MG63 (cell line): ENCODE data around the gene ETS1. TPM values are rescaled to one million over a fixed set of nuclear protein-coding genes. Genes with fewer than 3 reads are reported as not detected.

Source experiments
- DNase-seq: peaks from one replicate; pipeline ENCODE4 v3.0.0-alpha.2; 2020
- H3K27me3 ChIP-seq: fragments of 250-450 bp; sonication (Bioruptor Pico); 2 replicates; pipeline ENCODE4 v1.5.1; 2020; ENCODE audit warnings: mild to moderate bottlenecking, moderate library complexity
- H3K36me3 ChIP-seq: fragments of 250-450 bp; sonication (Bioruptor Pico); 2 replicates; pipeline ENCODE4 v1.5.1; 2020; ENCODE audit warnings: mild to moderate bottlenecking, moderate library complexity
- H3K4me3 ChIP-seq: fragments of 250-450 bp; sonication (Bioruptor Pico); 2 replicates; pipeline ENCODE4 v1.5.1; 2020; ENCODE audit warnings: mild to moderate bottlenecking, moderate library complexity
- H3K9me3 ChIP-seq: fragments of 250-450 bp; sonication (Bioruptor Pico); 2 replicates; pipeline ENCODE4 v1.5.1; 2020; ENCODE audit warnings: mild to moderate bottlenecking, moderate library complexity
- total RNA-seq: library from RNA; depleted of rRNA; stranded (reverse); fragments of >200 nt; shearing (Covaris generic); gene quantifications from 2 replicates; pipeline ENCODE4 v1.2.3, GENCODE V29; 2014; ENCODE audit warnings: low replicate concordance

Gene ETS1
- total RNA-seq, 1 experiment from 2014 or later, result 70.5 TPM

- Histone ChIP-seq H3K36me3 (no peaks in the 10 kb centered on the region), H3K4me3 (no peak overlapping the region), H3K27me3 (no peaks in the 10 kb centered on the region), H3K9me3 (no peaks in the 10 kb centered on the region)
- DNase-seq, result peak; percentile 75
Measured at GRCh38 chr11:128621601-128622501, 34.5 kb upstream of the ETS1 start.

- no peaks in the 10 kb centered on the region for H3K36me3 ChIP-seq
- DNase-seq, result no peak
- no peaks in the 10 kb centered on the region for H3K27me3 ChIP-seq
- no peak overlapping the region for H3K4me3 ChIP-seq
- H3K9me3 ChIP-seq, result no peaks in the 10 kb centered on the region
Measured at GRCh38 chr11:128620309-128621100, 33.1 kb upstream of the ETS1 start.

- Histone ChIP-seq H3K9me3 (no peaks in the 10 kb centered on the region), H3K36me3 (no peaks in the 10 kb centered on the region), H3K27me3 (no peaks in the 10 kb centered on the region), H3K4me3 (no peak overlapping the region)
- no peak for DNase-seq
Measured at GRCh38 chr11:128619540-128620308, 32.4 kb upstream of the ETS1 start.

- Histone ChIP-seq H3K4me3 (no peak overlapping the region), H3K9me3 (no peaks in the 10 kb centered on the region), H3K36me3 (no peaks in the 10 kb centered on the region)
Measured at GRCh38 chr11:128619007-128619406, 31.6 kb upstream of the ETS1 start.

GRCh38 chr11:128618603-128619002 is 31.2 kb upstream of the ETS1 start:
- no peak for DNase-seq

More at GRCh38 chr11:128619007-128619406, 31.6 kb upstream of the ETS1 start:
- no peak for DNase-seq
- H3K27me3 ChIP-seq, result no peaks in the 10 kb centered on the region

GRCh38 chr11:128616161-128616560 is 28.8 kb upstream of the ETS1 start:
- no peaks in the 10 kb centered on the region for H3K36me3 ChIP-seq
- no peak for DNase-seq
- H3K4me3 ChIP-seq, result no peak overlapping the region
- H3K9me3 ChIP-seq, result no peaks in the 10 kb centered on the region
- no peaks in the 10 kb centered on the region for H3K27me3 ChIP-seq

More at GRCh38 chr11:128618603-128619002, 31.2 kb upstream of the ETS1 start:
- no peaks in the 10 kb centered on the region for H3K36me3 ChIP-seq
- no peaks in the 10 kb centered on the region for H3K27me3 ChIP-seq
- H3K4me3 ChIP-seq, result no peak overlapping the region
- no peaks in the 10 kb centered on the region for H3K9me3 ChIP-seq

GRCh38 chr11:128615612-128616011 is 28.3 kb upstream of the ETS1 start:
- no peaks in the 10 kb centered on the region for H3K27me3 ChIP-seq
- no peaks in the 10 kb centered on the region for H3K9me3 ChIP-seq
- no peaks in the 10 kb centered on the region for H3K36me3 ChIP-seq
- DNase-seq, result no peak
- no peak overlapping the region for H3K4me3 ChIP-seq

GRCh38 chr11:128615076-128615475 is 27.7 kb upstream of the ETS1 start:
- no peaks in the 10 kb centered on the region for H3K9me3 ChIP-seq
- H3K27me3 ChIP-seq, result no peaks in the 10 kb centered on the region
- DNase-seq, result no peak

GRCh38 chr11:128614026-128614425 is 26.7 kb upstream of the ETS1 start:
- Histone ChIP-seq H3K9me3 (no peaks in the 10 kb centered on the region), H3K27me3 (no peaks in the 10 kb centered on the region), H3K4me3 (no peak overlapping the region), H3K36me3 (no peaks in the 10 kb centered on the region)
- DNase-seq, result no peak

More at GRCh38 chr11:128615076-128615475, 27.7 kb upstream of the ETS1 start:
- Histone ChIP-seq H3K36me3 (no peaks in the 10 kb centered on the region), H3K4me3 (no peak overlapping the region)

- H3K36me3 ChIP-seq, result no peaks in the 10 kb centered on the region
- H3K9me3 ChIP-seq, result no peaks in the 10 kb centered on the region
- no peaks in the 10 kb centered on the region for H3K27me3 ChIP-seq
- H3K4me3 ChIP-seq, result no peak overlapping the region
- no peak for DNase-seq
Measured at GRCh38 chr11:128613300-128613995, 26.1 kb upstream of the ETS1 start.

- H3K4me3 ChIP-seq, result no peak overlapping the region
- no peaks in the 10 kb centered on the region for H3K27me3 ChIP-seq
- DNase-seq, result no peak
Measured at GRCh38 chr11:128610721-128611617, 23.6 kb upstream of the ETS1 start.

GRCh38 chr11:128609785-128610184 is 22.4 kb upstream of the ETS1 start:
- H3K4me3 ChIP-seq, result no peak overlapping the region
- no peak for DNase-seq
- H3K36me3 ChIP-seq, result no peaks in the 10 kb centered on the region
- H3K9me3 ChIP-seq, result no peaks in the 10 kb centered on the region
- H3K27me3 ChIP-seq, result no peaks in the 10 kb centered on the region

More at GRCh38 chr11:128610721-128611617, 23.6 kb upstream of the ETS1 start:
- Histone ChIP-seq H3K9me3 (no peaks in the 10 kb centered on the region), H3K36me3 (no peaks in the 10 kb centered on the region)

GRCh38 chr11:128608746-128609407 is 21.5 kb upstream of the ETS1 start:
- H3K4me3 ChIP-seq, result no peak overlapping the region
- no peaks in the 10 kb centered on the region for H3K36me3 ChIP-seq
- no peaks in the 10 kb centered on the region for H3K9me3 ChIP-seq
- DNase-seq, result no peak
- H3K27me3 ChIP-seq, result no peaks in the 10 kb centered on the region

GRCh38 chr11:128607819-128608218 is 20.5 kb upstream of the ETS1 start:
- no peaks in the 10 kb centered on the region for H3K27me3 ChIP-seq
- H3K4me3 ChIP-seq, result no peak overlapping the region
- no peaks in the 10 kb centered on the region for H3K9me3 ChIP-seq
- no peak for DNase-seq
- no peaks in the 10 kb centered on the region for H3K36me3 ChIP-seq

GRCh38 chr11:128604723-128605122 is 17.4 kb upstream of the ETS1 start:
- H3K9me3 ChIP-seq, result no peaks in the 10 kb centered on the region
- H3K27me3 ChIP-seq, result no peaks in the 10 kb centered on the region
- DNase-seq, result no peak
- H3K4me3 ChIP-seq, result no peak overlapping the region
- no peaks in the 10 kb centered on the region for H3K36me3 ChIP-seq
